GM19455 (cell line): ENCODE measurements around the gene VCL.
"Not testable (repeated sequence)": the region's sequence is repeated elsewhere in the genome, so short reads cannot be mapped to it uniquely, and the experiment has no call there.

Experiments used
- ATAC-seq: cut with Tn5 transposase; IDR thresholded peaks from one replicate; pipeline ENCODE4 v1.9.1; 2021; ENCODE audit not compliant: unreplicated experiment

Gene VCL

DNA sequence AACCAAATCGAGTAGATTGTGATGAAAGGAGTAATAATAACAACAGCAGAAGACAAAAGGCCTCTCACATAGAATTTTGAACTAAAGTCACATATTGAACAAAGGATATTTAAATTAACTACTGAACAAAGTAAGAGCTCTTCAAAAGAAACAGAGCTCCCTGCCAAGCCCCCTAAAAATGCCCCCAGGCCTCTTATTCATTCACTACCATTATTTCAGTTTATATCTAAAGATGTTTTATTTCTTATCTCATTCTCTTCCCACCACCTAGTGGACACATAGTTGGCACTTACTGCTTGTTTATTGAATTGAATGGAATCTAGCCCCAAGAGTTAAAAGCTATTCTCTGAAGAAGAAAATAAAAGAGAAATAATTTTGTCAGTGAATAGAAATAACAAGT is 37.4 kb downstream of the VCL start:
- no peak for ATAC-seq

DNA sequence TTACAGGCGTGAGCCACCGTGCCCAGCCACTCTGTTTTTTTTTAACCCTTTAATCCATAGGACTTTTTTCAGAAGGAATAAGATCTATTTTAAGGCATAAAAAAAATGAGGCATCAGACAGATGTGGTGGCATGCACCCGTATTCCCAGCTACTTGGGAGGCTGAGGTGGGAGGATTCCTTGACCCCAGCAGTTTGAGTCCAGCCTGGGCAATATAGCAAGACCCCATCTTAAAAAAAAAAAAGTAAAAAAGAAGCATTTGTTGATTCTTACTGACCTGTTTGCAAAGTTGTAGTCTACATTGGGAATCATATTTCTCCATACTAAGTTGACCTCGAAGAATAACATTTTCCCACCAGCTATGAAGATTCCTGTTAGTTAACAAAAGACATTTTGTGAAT is 38.6 kb downstream of the VCL start:
- ATAC-seq = no peak

DNA sequence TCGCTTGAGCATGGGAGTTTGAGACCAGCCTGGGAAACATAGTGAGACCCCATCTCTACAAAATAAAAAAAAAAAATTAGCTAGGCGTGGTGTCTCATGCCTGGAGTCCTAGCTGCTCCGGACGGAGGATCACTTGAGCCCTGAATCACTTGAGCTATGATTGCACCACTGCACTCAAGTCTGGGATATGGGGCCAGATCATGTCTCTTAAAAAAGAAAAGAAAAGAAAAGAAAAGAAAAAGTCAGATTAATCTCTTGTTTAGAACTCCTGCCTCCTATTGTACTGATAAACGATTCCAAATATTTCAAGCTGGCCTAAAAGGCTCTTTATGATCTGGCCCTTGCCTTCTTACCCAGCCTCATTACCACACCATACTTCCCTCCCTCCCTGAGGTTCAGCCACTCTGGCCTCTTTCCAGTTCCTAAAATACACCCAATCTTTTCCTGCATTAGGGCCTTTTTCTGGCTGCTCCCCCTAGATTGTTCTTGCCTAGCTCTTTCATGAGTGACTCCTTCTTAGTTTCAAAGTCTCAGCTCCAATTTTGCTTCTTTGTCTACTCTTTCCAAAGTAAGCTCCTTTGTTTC is 41.7 kb downstream of the VCL start:
- ATAC-seq = no peak

DNA sequence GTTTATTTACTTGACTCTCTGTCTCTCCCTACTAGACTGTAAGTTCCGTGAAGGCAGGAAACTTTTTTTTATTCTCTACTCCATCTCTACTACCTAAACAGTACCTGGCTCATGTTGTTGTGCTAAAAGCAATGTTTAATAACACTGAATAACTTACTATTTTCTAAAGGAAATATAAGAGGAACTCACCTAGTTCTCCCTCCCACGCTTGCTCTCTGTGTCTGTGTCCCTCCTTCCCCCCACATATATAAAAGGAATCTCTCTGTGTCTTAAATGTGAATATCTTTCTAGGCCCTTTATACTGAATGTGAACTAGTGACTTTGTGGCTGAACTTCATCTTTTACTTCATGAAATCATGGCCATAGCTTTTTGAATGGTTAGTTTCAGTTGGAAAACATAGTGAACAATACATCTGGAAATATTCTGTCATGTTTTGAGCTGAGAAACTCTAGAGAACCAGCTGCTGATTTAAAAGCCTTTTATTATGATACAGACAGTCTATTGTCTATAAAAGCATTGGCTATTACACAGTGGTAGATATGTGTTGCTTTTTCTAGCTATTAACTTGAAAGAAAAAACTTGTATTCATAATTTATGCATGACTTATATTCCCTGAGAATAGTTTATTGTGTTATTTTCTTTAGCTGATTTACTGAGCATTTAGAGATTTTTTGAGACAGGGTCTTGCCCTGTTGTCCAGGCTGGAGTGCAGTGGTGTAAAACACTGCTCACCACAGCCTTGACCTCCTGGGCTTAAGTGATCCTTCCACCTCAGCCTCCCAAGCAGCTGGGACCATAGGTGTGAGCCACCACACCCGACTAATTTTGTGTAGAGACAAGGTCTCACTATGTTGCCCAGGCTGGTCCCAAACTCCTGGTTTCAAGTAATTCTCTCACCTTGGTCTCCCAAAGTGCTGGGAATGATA is 42.5 kb downstream of the VCL start:
- ATAC-seq = no peak

DNA sequence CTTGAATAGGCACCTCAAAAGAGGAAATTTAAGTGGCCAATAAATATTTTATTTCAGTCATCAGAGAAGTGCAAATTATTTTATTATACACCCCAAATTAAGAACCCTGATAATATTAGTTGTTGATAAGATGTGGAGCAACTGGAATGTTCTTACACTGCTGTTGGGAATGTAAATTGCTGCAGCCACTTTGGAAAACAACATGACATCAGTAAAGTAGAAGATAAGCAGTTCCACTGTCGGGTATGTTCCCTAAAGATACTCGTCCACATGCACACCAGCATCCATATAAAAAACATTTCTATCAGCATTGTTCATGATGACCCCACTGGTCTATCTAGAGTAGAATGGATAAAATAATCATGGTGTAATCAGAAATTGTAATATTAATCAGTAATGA is 46.5 kb downstream of the VCL start:
- no peak for ATAC-seq

DNA sequence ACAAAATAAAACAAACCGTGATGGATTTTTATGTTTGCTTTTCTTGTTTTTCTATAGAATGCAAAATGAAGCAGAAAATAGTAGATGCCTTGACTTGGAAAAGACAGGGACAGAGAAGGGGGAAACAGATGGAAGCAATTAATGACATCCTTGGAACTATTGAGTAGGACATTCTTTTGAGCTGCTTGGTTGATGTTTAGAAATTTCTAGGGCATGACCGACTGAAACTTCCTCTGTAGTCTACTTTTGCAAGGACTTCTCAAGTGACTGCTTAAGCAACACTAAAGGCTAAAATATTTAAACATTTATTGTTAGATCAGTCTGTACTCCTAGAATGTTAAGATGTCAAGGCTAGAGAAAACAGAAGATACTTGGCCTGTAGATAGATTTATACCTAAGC is 49.4 kb downstream of the VCL start:
- no peak for ATAC-seq

DNA sequence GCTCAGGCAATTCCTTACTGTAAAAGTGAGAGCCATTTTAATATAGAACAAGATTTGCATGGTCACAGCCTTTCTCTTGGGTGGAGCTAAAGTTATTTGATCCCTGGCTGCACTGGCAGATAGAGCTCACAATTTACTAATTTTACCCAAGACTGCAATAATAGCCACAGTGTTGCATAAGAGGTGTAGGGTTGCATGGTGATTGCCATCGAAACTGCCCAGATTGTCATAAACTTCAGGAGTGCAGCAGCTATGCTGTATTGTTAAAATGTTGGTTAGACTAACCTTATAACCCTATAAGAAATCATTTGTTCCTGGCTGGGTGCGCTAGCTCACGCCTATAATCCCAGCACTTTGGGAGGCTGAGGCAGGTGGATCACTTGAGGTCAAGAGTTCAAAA is 50.0 kb downstream of the VCL start:
- ATAC-seq = no peak

DNA sequence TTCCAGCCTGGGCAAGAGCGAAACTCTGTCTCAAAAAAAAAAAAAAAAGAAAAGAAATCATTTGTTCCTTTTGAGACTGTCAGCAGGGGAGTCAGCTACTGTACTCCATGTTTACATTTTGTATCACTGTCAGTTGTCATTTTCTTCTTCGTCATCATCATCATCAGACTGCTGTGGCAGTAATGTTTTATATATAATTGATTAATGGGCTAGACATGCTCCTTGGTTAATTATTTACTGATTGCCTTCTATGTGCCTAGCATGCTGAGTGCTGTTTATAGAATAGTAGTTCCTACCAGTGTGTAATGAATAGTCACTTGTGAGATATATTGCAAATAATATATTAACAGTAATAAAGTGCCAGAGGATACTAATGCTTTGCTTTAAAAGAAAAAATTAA is 50.5 kb downstream of the VCL start:
- ATAC-seq = no peak

DNA sequence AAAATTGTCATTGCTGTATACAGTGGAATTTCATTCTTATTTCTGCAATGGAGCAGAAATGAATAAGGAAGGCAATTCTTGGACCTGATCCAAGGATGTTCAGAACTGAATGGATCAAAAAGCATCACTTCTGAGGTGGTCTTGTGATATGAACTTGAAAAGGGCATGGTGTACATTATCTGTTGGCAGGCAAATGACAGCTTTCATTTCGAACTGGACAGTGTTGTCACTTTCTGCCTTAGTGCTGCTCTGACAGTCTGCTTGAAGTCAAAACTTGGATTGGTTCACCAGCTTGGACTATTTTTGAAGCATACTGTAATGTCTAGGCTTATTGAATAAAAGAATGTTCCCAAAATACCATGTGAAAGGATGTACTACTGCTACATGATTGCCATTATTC is 52.0 kb downstream of the VCL start:
- no peak for ATAC-seq

DNA sequence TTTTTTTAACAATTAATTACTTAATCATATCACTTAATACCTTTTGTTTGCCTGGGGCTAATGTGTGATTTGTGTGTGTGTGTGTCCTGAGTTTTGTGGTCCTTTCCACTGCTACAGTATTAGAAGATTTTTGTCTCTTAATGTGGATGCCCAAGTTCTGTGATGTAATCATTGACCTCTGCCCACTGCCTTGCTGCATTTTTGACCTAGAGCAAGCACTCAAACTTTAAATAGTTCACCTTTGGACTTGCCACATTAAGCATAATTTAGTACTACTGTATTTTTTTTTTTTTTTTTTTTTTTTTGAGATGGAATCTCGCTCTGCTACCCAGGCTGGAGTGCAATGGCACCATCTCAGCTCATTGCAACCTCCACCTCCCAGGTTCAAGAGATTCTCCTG is 52.7 kb downstream of the VCL start:
- no peak for ATAC-seq

DNA sequence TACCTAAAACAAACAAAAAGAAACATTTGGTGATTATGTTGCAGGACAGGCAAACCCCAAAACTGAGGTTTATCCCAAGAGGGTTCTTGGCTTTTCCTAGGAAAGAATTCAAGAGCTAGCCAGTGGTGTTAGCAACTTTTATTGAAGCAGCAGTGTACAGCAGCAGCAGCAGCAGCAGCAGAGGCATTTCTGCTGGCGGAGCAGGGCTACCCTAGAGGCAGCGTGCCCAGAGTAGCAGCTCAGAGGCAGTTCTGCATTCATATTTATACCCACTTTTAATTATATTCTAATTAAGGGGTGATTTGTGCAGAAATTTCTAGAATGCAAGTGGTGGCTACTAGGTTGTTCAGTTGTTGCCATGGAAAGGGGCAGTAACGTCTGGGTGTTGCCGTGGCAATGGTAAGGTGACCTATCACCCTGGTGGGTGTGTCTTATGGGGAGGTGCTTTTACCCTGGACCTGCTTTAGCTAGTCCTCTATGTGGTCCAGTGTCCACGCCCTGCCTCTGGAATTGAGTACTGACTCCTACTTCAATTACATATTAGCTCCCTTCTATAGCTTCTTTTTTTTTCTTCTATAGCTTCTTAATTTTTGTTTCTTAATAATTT is 53.9 kb downstream of the VCL start:
- no peak for ATAC-seq

DNA sequence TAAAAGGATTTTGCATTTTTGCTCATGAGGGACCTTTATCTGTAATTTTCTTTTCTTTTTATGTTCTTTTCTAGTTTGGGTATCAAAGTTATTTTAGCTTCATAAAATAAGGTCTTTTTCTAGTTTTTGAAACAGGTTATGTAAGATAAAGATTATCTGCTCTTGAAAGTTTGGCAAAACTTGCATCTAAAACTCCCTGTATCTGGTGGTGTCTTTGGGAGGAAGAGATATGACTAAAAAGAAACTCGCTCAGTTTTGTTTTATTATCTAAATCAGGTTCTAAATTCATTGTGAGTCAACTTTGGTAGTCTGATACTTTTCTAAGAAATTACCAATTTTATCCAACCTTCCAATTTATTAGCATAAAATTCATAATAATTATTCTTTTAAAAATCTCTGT is 55.1 kb downstream of the VCL start:
- no peak for ATAC-seq

DNA sequence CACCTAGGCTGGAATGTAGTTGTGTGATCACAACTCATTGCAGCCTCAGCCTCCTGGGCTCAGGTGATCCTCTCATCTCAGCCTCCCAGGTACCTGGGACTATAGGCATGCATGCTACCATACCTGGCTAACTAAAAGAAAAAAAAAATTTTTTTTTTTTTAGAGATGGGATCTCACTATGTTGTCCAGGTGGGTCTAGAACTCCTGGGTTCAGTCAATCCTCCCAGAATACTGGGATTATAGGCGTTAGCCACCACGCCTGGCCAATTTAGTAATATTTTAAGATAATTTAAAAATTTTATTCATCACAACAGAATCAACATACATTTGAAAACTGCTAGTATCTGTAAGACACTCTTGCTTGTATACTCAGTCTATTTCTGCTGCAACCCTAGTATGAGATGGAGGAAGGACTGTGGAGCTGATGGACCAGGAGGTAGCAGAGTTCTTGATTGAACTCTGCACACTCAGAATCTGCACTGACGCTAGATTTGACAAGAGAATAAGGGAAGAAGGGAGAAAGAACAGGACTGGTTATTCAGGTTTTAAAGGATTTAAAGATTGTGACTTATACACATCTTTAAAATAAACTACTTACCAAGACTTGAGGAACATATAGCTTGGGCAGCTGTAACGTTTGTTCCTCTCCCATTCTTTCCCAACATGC is 57.6 kb downstream of the VCL start:
- ATAC-seq = no peak

DNA sequence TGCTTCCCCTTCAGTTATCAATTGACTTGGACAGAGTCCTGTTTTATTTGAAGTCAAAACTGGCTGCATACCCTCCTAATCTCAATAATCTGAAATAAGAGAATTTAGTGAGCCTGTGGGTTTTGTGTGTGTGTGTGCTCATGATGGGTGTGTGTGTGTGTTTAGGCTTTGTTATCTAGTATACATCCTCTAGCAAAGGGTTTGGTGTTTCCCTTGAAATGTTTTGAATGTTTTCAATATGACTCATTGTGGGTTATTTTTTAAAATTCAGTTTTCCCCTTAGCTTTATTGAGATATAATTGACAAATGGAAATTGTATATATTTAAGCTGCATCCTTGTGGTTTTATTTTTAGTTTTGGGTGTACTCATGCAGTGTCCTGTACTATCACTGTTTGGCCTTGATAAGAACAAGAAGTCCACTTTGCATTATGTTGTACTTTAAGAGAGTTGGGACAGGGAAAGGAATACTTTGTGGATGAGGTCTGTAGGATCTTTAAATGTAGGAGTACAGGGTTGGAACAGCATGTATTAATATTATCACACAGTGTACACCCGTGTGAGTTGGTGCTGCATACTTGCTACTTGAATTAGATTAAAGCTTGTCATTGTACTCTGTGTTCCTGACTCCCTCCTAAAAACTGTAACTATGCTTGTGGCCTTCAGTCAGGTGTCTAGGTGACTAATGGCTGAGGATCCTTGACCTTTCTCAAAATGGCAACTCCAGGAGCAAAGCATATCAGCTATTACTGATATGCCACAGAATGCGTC is 58.3 kb downstream of the VCL start:
- ATAC-seq = no peak

DNA sequence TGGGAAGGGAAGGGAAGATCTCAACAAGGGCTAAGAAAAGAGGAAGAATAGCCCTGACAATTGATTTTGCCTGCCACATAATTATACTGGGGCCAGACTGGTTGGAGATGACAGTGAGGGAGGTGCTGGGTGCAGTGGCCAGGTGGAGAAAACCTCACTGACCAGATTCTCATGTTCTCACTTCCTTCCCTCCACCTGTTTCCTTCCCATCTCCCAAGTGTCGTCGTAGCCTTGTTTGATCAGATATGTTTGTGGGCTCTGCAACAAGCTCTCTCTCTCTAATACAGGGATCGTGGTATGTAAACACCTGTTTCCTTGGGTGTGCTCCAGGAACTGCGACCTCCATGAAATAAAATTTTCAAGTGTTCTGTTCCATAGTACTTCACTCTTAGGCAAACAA is 60.2 kb downstream of the VCL start:
- ATAC-seq = no peak

DNA sequence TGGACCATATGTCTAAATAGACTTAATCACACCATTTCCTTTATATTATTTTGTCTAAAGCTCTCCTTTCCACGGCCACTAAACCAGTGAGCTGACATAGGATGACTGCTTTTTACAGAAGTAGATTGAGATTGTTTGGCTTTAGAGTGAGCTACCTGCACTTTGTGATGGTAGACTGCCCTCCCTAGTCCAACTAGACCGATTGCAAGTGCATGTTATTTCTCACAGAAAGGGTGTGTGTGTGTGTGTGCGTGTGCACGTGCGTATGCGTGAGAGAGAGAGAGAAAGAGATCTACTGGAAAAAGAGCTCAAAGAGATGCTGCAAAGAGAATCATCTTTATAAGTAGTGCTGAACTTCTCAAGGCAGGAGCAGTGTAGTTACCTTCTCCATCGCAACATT is 60.7 kb downstream of the VCL start:
- ATAC-seq = no peak

DNA sequence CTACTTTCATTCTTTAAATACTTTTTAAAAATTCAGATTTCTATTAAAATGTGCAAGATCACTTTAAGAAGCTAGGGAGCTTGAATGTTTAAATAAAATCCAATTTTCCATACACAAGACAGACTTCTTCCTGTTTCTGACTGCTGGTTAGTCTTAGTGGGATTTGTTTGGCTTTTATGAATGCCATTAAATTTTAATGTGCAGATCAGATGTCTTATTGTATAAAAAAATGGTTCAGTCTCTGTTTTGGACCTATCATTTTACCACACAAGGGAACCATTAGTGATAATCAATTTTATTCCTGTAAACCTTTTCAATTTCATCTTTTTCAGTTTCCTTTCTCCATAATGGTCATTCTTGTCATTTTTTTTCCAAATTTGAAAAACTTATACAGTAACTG is 63.2 kb downstream of the VCL start:
- no peak for ATAC-seq

DNA sequence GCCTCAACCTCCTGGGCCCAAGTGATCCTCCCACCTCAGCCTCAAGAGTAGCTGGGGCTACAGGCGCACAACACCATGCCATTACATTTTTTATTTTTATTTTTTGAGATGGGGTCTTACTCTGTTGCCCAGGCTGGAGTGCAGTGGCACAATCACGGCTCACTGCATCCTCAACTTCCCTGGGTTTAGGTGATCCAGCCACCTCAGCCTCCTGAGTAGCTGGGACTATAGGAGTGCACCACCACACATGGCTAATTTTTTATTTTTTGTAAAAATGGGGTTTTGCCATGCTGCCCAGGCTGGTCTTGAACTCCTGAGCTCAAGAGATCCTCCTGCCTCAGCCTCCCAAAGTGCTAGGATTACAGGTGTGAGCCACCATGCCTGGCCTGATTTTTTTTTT is 64.1 kb downstream of the VCL start:
- ATAC-seq = not testable (repeated sequence)

DNA sequence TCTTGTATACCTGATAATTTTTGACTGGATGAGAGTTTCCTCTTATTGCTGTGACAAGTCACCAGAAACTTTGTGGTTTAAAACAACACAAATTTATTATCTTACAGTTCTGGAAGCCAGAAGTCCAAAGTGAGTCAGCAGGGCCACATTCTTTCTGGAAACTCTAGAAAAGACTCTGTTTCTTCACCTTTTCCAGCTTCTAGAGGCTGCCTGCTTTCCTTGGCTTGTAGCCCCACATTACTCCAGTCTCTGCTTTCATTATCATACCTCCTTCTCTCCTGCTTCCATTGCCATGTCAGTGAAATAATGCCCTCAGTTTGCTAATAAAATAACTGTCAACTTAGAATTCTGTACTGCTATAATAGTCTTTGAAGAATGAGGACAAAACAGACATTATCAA is 65.3 kb downstream of the VCL start:
- no peak for ATAC-seq

DNA sequence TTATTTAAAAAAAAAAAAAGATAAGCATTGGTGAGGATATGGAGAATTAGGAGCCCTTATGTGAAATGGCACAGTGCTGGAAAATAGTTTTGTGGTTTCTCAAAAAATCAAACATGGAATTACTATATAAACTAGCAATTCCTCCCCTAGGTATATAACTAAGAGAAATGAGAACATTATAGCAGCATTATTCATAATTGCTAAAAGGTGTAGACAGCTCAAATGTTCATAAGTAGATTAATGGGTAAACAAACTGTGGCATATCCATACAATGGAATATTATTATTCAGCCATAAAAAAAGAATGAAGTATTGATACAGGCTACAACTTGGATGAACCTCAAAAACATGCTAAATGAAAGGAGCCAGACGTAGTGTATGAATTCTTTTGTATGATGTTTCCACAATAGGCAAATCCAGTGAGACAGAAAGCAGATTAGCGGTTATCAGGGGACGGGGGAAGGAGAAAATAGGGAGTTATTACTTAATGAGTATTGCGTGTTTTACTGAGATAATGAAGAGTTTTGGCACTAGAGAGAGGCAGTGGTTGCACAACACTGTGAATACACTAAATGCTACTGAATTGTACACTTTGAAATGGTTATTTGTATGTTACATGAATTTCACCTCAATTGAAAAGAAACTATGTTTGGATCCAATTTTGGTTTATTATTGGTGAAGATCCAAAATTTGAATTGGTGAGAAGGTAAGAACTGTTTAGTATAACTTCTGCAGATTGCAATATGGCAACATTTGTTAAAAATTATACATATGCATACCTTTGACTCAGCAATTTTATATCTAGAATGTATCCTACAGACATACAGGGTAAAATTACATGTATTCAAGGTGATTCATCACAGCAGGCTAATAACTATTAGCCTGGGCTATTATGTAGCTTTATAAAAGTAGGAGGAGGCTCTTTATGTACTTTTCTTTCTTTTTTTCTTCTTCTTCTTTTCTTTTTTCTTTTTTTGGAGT is 69.7 kb downstream of the VCL start:
- no peak for ATAC-seq
